Pancreas (tissue), 10 donors: ENCODE measurements around the gene DERL2. TPM values are rescaled to one million over a fixed set of nuclear protein-coding genes. Genes with fewer than 3 reads are reported as not detected.

ENCODE experiments used
- ATAC-seq, 4 donors: fragments of 200-7000 bp; cut with Tn5 transposase; one replicate each; pipeline versions ENCODE4 v1.8.0 to v1.9.1; 2020; ENCODE audit warnings: mild to moderate bottlenecking in 4 of 4, moderate library complexity in 4 of 4
- DNase-seq, 6 donors: peaks; one replicate each; pipeline ENCODE4 v3.0.0-alpha.2; 2020
- FAIRE-seq: peaks from 2 replicates; lab custom pipeline; 2012; peaks lifted over from hg19 to GRCh38; lab: Jason Lieb, UNC
- H3K27ac ChIP-seq, 4 donors: fragments of 200-600 bp; sonication (generic); 1 replicate in 3 of 4; 2 replicates in 1 of 4; pipeline versions ENCODE4 v1.5.0 to v1.8.0; 2020
- H3K27me3 ChIP-seq, 4 donors: fragments of 200-600 bp; one replicate each; pipeline ENCODE4 v1.8.0; 2021
- H3K36me3 ChIP-seq, 3 donors: fragments of 200-600 bp; sonication (generic) in 1 of 3; one replicate each; pipeline versions ENCODE4 v1.5.0 to v1.8.0; 2020 to 2021
- H3K4me1 ChIP-seq, 3 donors: fragments of 200-600 bp; one replicate each; pipeline ENCODE4 v1.8.0; 2021
- H3K4me3 ChIP-seq, 4 donors: fragments of 200-600 bp; sonication (generic) in 2 of 4; one replicate each; pipeline versions ENCODE4 v1.5.0 to v1.8.0; 2020 to 2021
- H3K9me3 ChIP-seq, 4 donors: fragments of 200-600 bp; one replicate each; pipeline ENCODE4 v1.8.0; 2021
- WGBS, 2 donors: extraction: QIAGEN DNeasy Blood & Tissue Kit; methylation state at CpG; one replicate each; pipeline ENCODE4 v1.1.7; 2013; 5-methylcytosine and 5-hydroxymethylcytosine counted together
- intact Hi-C, 3 donors: fragments of 100-400 bp; cut with DNase I; formaldehyde crosslinking; loops; one replicate each; pipeline versions ENCODE4 v1.11.1 to v1.14.2; 2022
- polyA plus RNA-seq, 2 donors: library from polyadenylated mRNA; stranded (reverse); fragments of 200-250 nt; gene quantifications; one replicate each; pipeline ENCODE4 v1.2.3, GENCODE V29; 2013
- total RNA-seq, 6 donors: library from RNA; stranded (reverse); fragmentation: NEBNext Ultra II Directional in 4 of 6; extraction: Animal tissue kit (Norgen Biotek cat#: 25700) in 4 of 6; gene quantifications; one replicate each; pipeline versions ENCODE4 v1.2.1 to v1.2.4, GENCODE V29; 2021 to 2023
- TF ChIP-seq, protein P1 (sequence below), 4 donors: fragments of 200-600 bp; sonication (generic) in 3 of 4; IDR thresholded peaks; one replicate each; pipeline versions ENCODE4 v1.5.0 to v1.8.0; 2021; ENCODE audit warnings: antibody characterized with exemption in 4 of 4
- donor health status: healthy with polysubstance abuse.
- donor health status: DM: no; HTN: no; CAD: no; lungs with moderate emphysema.
- donor health status: DM: no; HTN: no; CAD: no.
- donor health status: control.
- donor health status: control.
- donor health status: Bipolar disorder and iron deficiency.
- donor health status: DM: yes; HTN: yes; CAD: no.
- donor health status: DM: no; HTN: no; CAD: no.
- donor health status: DM: no; HTN: no; CAD: no.
- donor health status: DM: yes; HTN: yes; CAD: no.

DERL2 gene
- total and polyA plus RNA-seq, 8 donors = 44.8 to 77.6 (median 50.1) TPM

DNA sequence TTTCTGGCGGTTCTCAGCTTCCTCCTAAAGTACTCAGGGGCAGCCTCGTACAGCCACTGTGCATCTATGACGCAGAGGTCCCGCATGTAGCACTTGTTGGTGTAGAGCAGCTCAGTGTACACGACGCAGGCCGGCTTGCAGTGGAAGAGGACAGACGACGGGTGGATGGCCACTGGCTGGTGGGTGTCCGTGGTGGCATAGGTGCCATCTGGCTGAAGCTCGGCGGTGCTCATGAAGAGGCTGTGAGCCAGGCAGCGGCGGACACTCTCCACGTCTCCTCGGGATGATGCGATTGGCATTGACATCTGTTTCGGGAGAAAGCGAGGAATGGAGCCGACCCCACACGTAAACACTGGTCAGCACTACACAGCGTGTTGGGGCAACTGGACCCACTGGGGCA, 41.8 kb downstream of the DERL2 start:
- no peak for FAIRE-seq
- no peak for ATAC-seq
- Histone ChIP-seq H3K27me3 (no peaks in the 10 kb centered on the region), H3K4me3 (no peak overlapping the region), H3K36me3 (peaks cover 0 to 21% (median 0%) of the 10 kb centered on the region in 3 donors), H3K27ac (no peak overlapping the region), H3K4me1 (peaks cover 0 to 6% (median 3%) of the 10 kb centered on the region in 3 donors), H3K9me3 (no peaks in the 10 kb centered on the region)
- WGBS, 2 donors = 93 to 94% methylated on average over 22 of the region's 22 CpGs
- peak in 1 of 6 donors; percentile 62 for DNase-seq
- TF ChIP-seq, protein P1, sequence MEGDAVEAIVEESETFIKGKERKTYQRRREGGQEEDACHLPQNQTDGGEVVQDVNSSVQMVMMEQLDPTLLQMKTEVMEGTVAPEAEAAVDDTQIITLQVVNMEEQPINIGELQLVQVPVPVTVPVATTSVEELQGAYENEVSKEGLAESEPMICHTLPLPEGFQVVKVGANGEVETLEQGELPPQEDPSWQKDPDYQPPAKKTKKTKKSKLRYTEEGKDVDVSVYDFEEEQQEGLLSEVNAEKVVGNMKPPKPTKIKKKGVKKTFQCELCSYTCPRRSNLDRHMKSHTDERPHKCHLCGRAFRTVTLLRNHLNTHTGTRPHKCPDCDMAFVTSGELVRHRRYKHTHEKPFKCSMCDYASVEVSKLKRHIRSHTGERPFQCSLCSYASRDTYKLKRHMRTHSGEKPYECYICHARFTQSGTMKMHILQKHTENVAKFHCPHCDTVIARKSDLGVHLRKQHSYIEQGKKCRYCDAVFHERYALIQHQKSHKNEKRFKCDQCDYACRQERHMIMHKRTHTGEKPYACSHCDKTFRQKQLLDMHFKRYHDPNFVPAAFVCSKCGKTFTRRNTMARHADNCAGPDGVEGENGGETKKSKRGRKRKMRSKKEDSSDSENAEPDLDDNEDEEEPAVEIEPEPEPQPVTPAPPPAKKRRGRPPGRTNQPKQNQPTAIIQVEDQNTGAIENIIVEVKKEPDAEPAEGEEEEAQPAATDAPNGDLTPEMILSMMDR (IDR thresholded peaks at IDR 0.05) = no peak
- intact Hi-C loops = no loop called here

DNA sequence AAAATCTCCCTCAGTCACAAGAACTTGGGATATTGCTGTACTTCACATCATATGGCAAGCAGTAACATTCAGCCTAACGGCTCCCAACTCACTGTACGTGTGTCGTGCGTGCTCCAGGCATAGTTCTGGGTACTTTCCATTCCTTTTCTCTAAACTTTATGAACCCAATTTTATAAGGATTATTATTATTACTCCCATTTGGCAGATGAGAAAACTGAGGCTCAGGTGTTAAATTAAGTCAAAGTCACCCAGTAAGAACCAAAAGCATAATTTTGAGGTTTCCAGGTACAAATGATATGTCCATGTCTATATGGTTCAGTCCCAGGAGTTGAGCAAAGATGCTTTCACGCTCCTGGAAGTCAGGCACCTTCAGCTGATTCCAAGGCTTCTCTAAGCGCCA, 42.2 kb downstream of the DERL2 start:
- FAIRE-seq (no peak), ATAC-seq (no peak), DNase-seq (no peak)
- TF ChIP-seq, protein P1 (IDR thresholded peaks at IDR 0.05) = no peak
- 92 to 95% methylated on average over 6 of the region's 6 CpGs for WGBS, 2 donors
- Histone ChIP-seq H3K27ac (no peak overlapping the region), H3K27me3 (no peaks in the 10 kb centered on the region), H3K9me3 (no peaks in the 10 kb centered on the region), H3K36me3 (peaks cover 0 to 21% (median 0%) of the 10 kb centered on the region in 3 donors), H3K4me3 (no peak overlapping the region), H3K4me1 (peaks cover 0 to 6% (median 3%) of the 10 kb centered on the region in 3 donors)
- intact Hi-C loops = no loop called here

DNA sequence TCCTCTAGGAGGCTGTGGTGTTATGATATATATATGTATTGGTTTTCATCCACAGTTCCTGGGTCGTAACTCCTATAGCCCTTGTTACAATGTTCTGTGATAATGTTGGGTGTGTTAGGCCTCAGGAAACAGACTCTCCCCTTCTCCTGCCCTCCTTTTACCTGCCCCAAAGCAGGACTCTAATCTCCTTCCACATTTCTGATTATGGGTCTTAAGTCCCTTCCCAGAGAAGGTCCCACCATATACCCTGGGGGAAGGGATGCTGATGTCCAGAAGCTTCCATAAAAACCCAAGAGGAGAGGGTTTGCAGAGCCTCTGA, 46.6 kb downstream of the DERL2 start:
- no peaks in the 10 kb centered on the region for H3K27me3 ChIP-seq
- H3K27ac ChIP-seq = peak overlapping the region; percentile 39 to 80 (median 60)
- H3K9me3 ChIP-seq = no peaks in the 10 kb centered on the region
- 8 to 19% methylated on average over 1 of the region's 1 CpG for WGBS, 2 donors
- peaks cover 6 to 11% (median 6%) of the 10 kb centered on the region in 3 donors for H3K4me1 ChIP-seq
- no peak for DNase-seq
- peak overlapping the region in 3 of 4 donors; percentile 80 to 100 (median 93) for H3K4me3 ChIP-seq
- intact Hi-C loops = no loop called here
- TF ChIP-seq, protein P1 (IDR thresholded peaks at IDR 0.05) = peak in 2 of 4 donors; percentile 0 to 6
- ATAC-seq = no peak
- peaks cover 0 to 13% (median 3%) of the 10 kb centered on the region in 3 donors for H3K36me3 ChIP-seq
- no peak for FAIRE-seq

DNA sequence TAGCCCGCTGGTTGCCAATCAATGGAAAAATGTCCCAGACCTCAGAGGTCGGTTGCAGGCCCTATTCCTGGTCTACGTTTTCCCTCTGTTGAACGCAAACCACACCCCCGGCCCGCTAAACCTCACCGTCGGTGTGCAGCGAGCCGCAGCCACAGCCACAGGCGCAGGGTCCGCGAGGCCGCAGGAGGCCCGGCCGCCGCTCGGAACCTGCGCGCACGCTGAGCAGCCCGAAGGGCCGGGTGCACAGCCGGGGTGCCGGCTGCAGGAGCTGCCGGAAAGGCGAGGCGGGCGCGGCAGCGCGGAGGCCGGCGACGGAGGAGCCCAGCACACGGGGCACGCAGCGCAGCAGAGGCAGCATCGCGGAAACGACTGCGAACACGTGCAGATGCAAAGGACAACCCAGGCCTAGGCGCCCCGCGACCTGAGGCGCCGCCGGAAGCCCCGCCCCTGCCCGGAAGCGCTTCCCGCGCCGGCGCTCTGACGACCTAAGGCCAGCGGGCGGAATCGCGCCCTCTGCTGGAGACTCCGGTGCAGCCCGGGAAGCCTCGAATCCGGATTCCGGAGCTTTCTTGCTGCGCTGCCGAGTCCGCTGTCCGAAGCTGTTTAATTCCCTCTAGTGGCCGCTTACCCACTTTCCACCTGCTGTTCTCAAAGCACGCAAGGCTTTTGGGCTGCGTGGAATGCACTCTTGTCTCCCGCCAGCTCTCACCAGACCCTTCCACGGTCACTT, 47.1 kb downstream of the DERL2 start, which contains the start of gene C1QBP:
Gene C1QBP, minus strand, starts transcription at position 440 of the 730 bp plus-strand sequence. Its CDS starts 82 bp downstream, at position 358.
- Histone ChIP-seq H3K36me3 (peaks cover 0 to 17% (median 3%) of the 10 kb centered on the region in 3 donors), H3K4me3 (peak within 1 kb of the TSS; percentile 80 to 100 (median 94)), H3K9me3 (no peaks in the 10 kb centered on the region), H3K27ac (peak within 1 kb of the TSS; percentile 39 to 80 (median 60)), H3K27me3 (no peaks in the 10 kb centered on the region), H3K4me1 (peaks cover 6 to 11% (median 6%) of the 10 kb centered on the region in 3 donors)
- intact Hi-C loops = no loop called here
- DNase-seq (peak; percentile 86 to 99 (median 94)), ATAC-seq (peak; percentile 95 to 98 (median 98)), FAIRE-seq (no peak)
- TF ChIP-seq, protein P1 (IDR thresholded peaks at IDR 0.05) = peak; percentile 100
- 0 to 1% methylated on average over 67 to 75 of the region's 75 CpGs for WGBS, 2 donors
